Bronchial epithelial cell (primary cell): ENCODE measurements around the gene CDC42EP3. TPM values are rescaled to one million over a fixed set of nuclear protein-coding genes. Genes with fewer than 3 reads are reported as not detected.

Experiments used
- DNase-seq: peaks from one replicate; pipeline ENCODE4 v3.0.0-alpha.2; 2010; ENCODE audit warnings: low read depth
- FAIRE-seq: peaks from 2 replicates; lab custom pipeline; 2011; peaks lifted over from hg19 to GRCh38; lab: Jason Lieb, UNC
- H3K27me3 ChIP-seq: 2 replicates; pipeline ENCODE4 v1.5.1; 2011; ENCODE audit warnings: low read length; ENCODE audit not compliant: control insufficient read depth, insufficient read depth
- H3K36me3 ChIP-seq: 2 replicates; pipeline ENCODE4 v1.5.1; 2011; ENCODE audit warnings: low read length; ENCODE audit not compliant: control insufficient read depth, insufficient read depth
- H3K4me3 ChIP-seq: 2 replicates; pipeline ENCODE4 v1.5.1; 2011; ENCODE audit warnings: mild to moderate bottlenecking, low read depth, low read length, control low read depth
- total RNA-seq: library from RNA; depleted of rRNA; stranded (reverse); fragments of >200 nt; gene quantifications from 2 replicates; pipeline ENCODE4 v1.2.1, GENCODE V29; 2014
- TF ChIP-seq, protein P1 (sequence below): IDR thresholded peaks from 2 replicates; pipeline ENCODE4 v1.5.1; 2011; ENCODE audit warnings: mild to moderate bottlenecking, moderate library complexity, low read length, control low read depth, inconsistent platforms; ENCODE audit not compliant: insufficient read depth, severe bottlenecking

Gene CDC42EP3
- total RNA-seq, 1 donor from 2014 or later, result 10.5 TPM

DNA sequence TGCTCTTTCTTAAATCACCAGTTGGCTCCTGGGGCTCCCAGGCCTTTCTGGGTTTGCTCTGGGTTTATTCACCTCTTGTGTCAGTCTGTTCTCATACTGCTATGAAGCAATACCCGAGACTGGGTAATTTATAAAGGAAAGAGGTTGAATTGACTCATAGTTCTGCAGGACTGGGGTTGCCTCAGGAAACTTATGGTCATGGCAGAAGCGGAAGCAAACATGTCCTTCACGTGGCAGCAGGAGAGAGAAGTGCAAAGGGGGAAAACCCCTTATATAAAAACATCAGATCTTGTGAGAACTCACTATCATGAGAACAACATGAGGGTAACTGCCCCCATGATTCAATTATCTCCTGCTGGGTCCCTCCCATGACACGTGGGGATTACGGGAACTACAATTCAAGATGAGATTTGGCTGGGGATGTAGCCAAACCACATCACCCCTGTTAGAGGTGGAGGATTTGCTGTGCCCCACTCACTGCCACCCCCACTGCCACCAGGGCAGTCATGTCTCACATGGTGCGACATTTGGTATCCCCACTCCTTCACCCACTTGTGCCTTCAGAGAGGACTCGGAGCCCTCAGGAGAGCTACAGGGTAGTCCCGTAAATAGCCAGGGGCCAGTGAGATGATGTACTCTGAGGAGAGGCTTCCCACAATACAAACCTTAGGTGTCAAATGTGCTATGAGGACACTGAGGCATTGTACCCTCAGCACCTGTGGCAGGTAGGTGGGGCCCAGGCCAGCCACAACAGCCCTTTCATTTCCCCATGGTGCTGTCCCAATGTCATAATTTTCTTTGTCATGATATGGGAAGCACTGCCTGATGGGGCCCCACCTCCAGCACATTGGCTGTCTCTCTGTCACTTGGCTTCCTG, 35.7 kb downstream of the CDC42EP3 start:
- Histone ChIP-seq H3K36me3 (no peaks in the 10 kb centered on the region), H3K4me3 (no peak overlapping the region), H3K27me3 (no peaks in the 10 kb centered on the region)
- FAIRE-seq (no peak), DNase-seq (peak; percentile 90)
- TF ChIP-seq, protein P1, sequence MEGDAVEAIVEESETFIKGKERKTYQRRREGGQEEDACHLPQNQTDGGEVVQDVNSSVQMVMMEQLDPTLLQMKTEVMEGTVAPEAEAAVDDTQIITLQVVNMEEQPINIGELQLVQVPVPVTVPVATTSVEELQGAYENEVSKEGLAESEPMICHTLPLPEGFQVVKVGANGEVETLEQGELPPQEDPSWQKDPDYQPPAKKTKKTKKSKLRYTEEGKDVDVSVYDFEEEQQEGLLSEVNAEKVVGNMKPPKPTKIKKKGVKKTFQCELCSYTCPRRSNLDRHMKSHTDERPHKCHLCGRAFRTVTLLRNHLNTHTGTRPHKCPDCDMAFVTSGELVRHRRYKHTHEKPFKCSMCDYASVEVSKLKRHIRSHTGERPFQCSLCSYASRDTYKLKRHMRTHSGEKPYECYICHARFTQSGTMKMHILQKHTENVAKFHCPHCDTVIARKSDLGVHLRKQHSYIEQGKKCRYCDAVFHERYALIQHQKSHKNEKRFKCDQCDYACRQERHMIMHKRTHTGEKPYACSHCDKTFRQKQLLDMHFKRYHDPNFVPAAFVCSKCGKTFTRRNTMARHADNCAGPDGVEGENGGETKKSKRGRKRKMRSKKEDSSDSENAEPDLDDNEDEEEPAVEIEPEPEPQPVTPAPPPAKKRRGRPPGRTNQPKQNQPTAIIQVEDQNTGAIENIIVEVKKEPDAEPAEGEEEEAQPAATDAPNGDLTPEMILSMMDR, result no peak

DNA sequence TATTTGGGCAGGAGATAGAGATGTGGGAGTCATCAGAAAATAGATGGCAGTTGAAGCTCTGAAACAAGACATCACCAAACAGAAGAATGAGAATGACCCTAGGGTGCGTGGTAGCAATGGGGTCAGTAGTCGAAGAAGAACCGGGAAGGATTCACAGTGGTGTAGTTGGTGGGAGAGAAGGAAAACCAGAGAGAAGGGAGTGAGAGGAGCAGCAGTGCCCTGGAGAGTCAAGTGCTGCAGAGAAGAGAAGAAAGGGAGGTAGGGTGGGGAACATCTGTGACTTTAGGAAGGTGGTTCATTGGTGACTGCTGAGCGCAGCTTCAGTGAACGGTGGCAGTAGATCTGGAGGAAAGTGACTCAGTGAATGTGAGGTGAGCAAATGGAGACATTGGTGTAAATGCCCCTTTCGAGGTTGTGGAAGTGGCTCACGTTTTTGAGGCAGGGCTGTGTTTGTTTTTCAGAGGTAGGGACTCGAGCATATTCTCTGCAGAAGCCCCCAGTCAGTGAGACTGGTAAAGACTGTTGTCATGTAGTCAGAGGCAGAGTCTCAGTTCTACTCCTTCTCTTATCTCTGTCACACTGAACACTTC, 36.4 kb downstream of the CDC42EP3 start:
- FAIRE-seq (no peak), DNase-seq (no peak)
- TF ChIP-seq, protein P1, result no peak
- no peaks in the 10 kb centered on the region for H3K36me3 ChIP-seq
- H3K4me3 ChIP-seq, result no peak overlapping the region
- H3K27me3 ChIP-seq, result no peaks in the 10 kb centered on the region

DNA sequence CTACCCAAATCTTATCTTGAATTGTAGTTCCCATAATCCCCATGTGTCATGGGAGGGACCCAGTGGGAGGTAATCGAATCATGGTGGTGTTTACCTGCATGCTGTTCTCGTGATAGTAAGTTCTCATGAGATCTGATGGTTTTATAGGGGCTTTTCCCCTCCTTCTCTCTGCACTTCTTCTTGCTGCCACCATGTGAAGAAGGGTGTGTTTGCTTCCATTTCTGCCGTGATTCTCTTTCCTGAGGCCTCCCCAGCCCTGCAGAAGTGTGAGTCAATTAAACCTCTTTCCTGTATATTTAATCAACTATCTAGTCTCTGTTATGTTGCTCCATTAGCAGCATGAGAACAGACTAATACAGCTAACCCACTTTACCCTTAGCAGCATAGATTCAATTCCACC, 37.6 kb downstream of the CDC42EP3 start:
- Histone ChIP-seq H3K4me3 (no peak overlapping the region), H3K27me3 (no peaks in the 10 kb centered on the region), H3K36me3 (no peaks in the 10 kb centered on the region)
- TF ChIP-seq, protein P1, result no peak
- DNase-seq (no peak), FAIRE-seq (no peak)

- Histone ChIP-seq H3K36me3 (no peaks in the 10 kb centered on the region), H3K27me3 (no peaks in the 10 kb centered on the region), H3K4me3 (no peak overlapping the region)
- TF ChIP-seq, protein P1, result no peak
- FAIRE-seq, result no peak
- no peak for DNase-seq
Measured at GRCh38 chr2:37633234-37633633, 38.2 kb downstream of the CDC42EP3 start.

- Histone ChIP-seq H3K36me3 (no peaks in the 10 kb centered on the region), H3K27me3 (no peaks in the 10 kb centered on the region), H3K4me3 (no peak overlapping the region)
- FAIRE-seq, result no peak
- DNase-seq, result no peak
- TF ChIP-seq, protein P1, result no peak
Measured at GRCh38 chr2:37632310-37632709, 39.1 kb downstream of the CDC42EP3 start.
